Neuronal stem cell (in vitro differentiated cells): Measurements from ENCODE around the gene CCDC91.
"Not testable (repeated sequence)": the region's sequence is repeated elsewhere in the genome, so short reads cannot be mapped to it uniquely, and the experiment has no call there.

Experiments
- DNase-seq: peaks from one replicate; pipeline ENCODE4 v3.0.0-alpha.2; 2013; ENCODE audit warnings: low spot score
- H2AFZ ChIP-seq: one replicate; pipeline ENCODE4 v1.6.1; 2013; ENCODE audit warnings: mild to moderate bottlenecking, low read length, inconsistent platforms
- H2AK5ac ChIP-seq: 2 replicates; pipeline ENCODE4 v1.6.1; 2013; ENCODE audit warnings: low read depth, mild to moderate bottlenecking, inconsistent platforms, low read length, moderate library complexity, mixed read lengths
- H2BK120ac ChIP-seq: 2 replicates; pipeline ENCODE4 v1.6.1; 2013; ENCODE audit warnings: low read depth, mild to moderate bottlenecking, inconsistent platforms, low read length, moderate library complexity, mixed read lengths
- H2BK12ac ChIP-seq: one replicate; pipeline ENCODE4 v1.6.1; 2013; ENCODE audit warnings: low read length, inconsistent platforms
- H2BK15ac ChIP-seq: 2 replicates; pipeline ENCODE4 v1.6.1; 2013; ENCODE audit warnings: mild to moderate bottlenecking, low read length, inconsistent platforms, mixed read lengths
- H2BK5ac ChIP-seq: one replicate; pipeline ENCODE4 v1.6.1; 2013; ENCODE audit warnings: inconsistent platforms, mild to moderate bottlenecking, low read length, moderate library complexity
- H3K14ac ChIP-seq: one replicate; pipeline ENCODE4 v1.6.1; 2013; ENCODE audit warnings: low read length, inconsistent platforms
- H3K18ac ChIP-seq: 2 replicates; pipeline ENCODE4 v1.6.1; 2013; ENCODE audit warnings: low read length, inconsistent platforms
- H3K23ac ChIP-seq: 2 replicates; pipeline ENCODE4 v1.6.1; 2013; ENCODE audit warnings: low read depth, mild to moderate bottlenecking, mixed read lengths, low read length, inconsistent platforms; ENCODE audit not compliant: poor library complexity
- H3K27ac ChIP-seq: replicated peaks from 3 replicates; pipeline ENCODE4 v1.5.1; 2013; ENCODE audit warnings: low read length, inconsistent platforms
- H3K27me3 ChIP-seq, 3 experiments: 2 replicates each; pipeline ENCODE4 v1.6.1; 2013; ENCODE audit warnings: low read length in 3 of 3, mild to moderate bottlenecking in 2 of 3, inconsistent platforms in 1 of 3, low read depth in 1 of 3, mixed read lengths in 1 of 3, moderate library complexity in 1 of 3; ENCODE audit not compliant: control insufficient read depth in 3 of 3, insufficient read depth in 3 of 3
- H3K36me3 ChIP-seq, 2 donors: replicated peaks in 1 of 2; 2 replicates each; pipeline ENCODE4 v1.6.1; 2013; ENCODE audit warnings: low read length in 2 of 2; ENCODE audit not compliant: control insufficient read depth in 2 of 2, insufficient read depth in 2 of 2
- H3K4ac ChIP-seq: 2 replicates; pipeline ENCODE4 v1.6.1; 2013; ENCODE audit warnings: inconsistent platforms, mild to moderate bottlenecking, low read length, moderate library complexity
- H3K4me1 ChIP-seq, 2 donors: 1 replicate in 1 of 2; 2 replicates in 1 of 2; pipeline ENCODE4 v1.6.1; 2013; ENCODE audit warnings: low read length in 2 of 2, low read depth in 1 of 2; ENCODE audit not compliant: control insufficient read depth in 2 of 2, insufficient read depth in 1 of 2
- H3K4me2 ChIP-seq: one replicate; pipeline ENCODE4 v1.6.1; 2013; ENCODE audit warnings: mild to moderate bottlenecking, low read length, inconsistent platforms; ENCODE audit not compliant: insufficient read depth, poor library complexity, severe bottlenecking
- H3K4me3 ChIP-seq, 2 donors: 2 replicates each; pipeline ENCODE4 v1.5.1; 2013; ENCODE audit warnings: low read length in 2 of 2, mild to moderate bottlenecking in 2 of 2, inconsistent platforms in 1 of 2, moderate library complexity in 1 of 2
- H3K79me1 ChIP-seq: one replicate; pipeline ENCODE4 v1.6.1; 2013; ENCODE audit warnings: low read depth, mild to moderate bottlenecking, inconsistent platforms, low read length, moderate library complexity
- H3K9ac ChIP-seq: one replicate; pipeline ENCODE4 v1.6.1; 2013; ENCODE audit warnings: mild to moderate bottlenecking, low read depth, low read length, inconsistent platforms; ENCODE audit not compliant: poor library complexity
- H3K9me3 ChIP-seq, 2 donors: replicated peaks in 1 of 2; 2 replicates each; pipeline versions ENCODE3 to v1.6.1; 2013; ENCODE audit warnings: low read length in 2 of 2, mild to moderate bottlenecking in 2 of 2, inconsistent platforms in 1 of 2, low read depth in 1 of 2, mixed read lengths in 1 of 2, moderate library complexity in 1 of 2; ENCODE audit not compliant: control insufficient read depth in 2 of 2, insufficient read depth in 1 of 2
- H4K8ac ChIP-seq: one replicate; pipeline ENCODE4 v1.6.1; 2013; ENCODE audit warnings: low read depth, mild to moderate bottlenecking, inconsistent platforms, low read length, moderate library complexity
- H4K91ac ChIP-seq: one replicate; pipeline ENCODE4 v1.6.1; 2013; ENCODE audit warnings: low read length, low read depth, mild to moderate bottlenecking, inconsistent platforms; ENCODE audit not compliant: poor library complexity
- WGBS, 2 donors: extraction: QIAGEN DNeasy Blood & Tissue Kit; methylation state at CpG; one replicate each; pipeline ENCODE4 v1.1.7; 2013; ENCODE audit warnings: missing lambda C conversion rate in 2 of 2, mixed read lengths in 1 of 2; ENCODE audit not compliant: insufficient read length in 2 of 2, insufficient replicate concordance in 1 of 2; ENCODE audit errors: extremely low coverage in 2 of 2; 5-methylcytosine and 5-hydroxymethylcytosine counted together

Gene CCDC91

DNA sequence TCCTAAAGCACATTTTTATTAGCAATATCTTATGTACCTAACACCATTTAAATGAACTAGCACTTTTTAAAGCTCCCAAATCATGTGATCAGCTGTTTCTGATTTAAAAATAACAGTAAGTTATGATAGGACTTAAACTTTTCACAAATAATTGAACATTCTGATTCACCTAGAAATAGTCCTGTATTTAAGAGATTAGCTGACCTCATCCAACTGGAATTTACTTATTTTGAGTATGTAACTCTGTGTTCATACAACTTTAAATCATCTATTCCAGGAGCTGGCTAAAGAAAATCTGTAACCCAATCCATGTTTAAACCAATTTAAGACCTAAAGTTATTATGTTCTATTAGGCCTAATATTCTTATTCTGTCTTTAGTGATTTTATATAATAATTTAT, 184.3 kb downstream of the CCDC91 start:
- Histone ChIP-seq H2BK120ac (no peak overlapping the region), H3K14ac (no peak overlapping the region), H2BK5ac (no peak overlapping the region)

GRCh38 chr12:28378736-28379135, 188.5 kb downstream of the CCDC91 start:
- Histone ChIP-seq H3K9ac (no peak overlapping the region), H3K36me3 (no peaks in the 10 kb centered on the region), H3K23ac (no peak overlapping the region), H3K27ac (no peak overlapping the region), H2AFZ (no peak overlapping the region), H4K91ac (no peak overlapping the region), H3K4me3 (no peak overlapping the region), H2BK5ac (no peak overlapping the region), H3K9me3 (no peaks in the 10 kb centered on the region), H2BK120ac (no peak overlapping the region), H3K4me1 (no peaks in the 10 kb centered on the region), H3K14ac (no peak overlapping the region), H3K4me2 (no peak overlapping the region), H2BK12ac (no peak overlapping the region), H3K4ac (no peak overlapping the region), H2BK15ac (no peak overlapping the region), H2AK5ac (no peak overlapping the region), H3K18ac (no peak overlapping the region), H3K27me3 (no peaks in the 10 kb centered on the region), H3K79me1 (no peaks in the 10 kb centered on the region), H4K8ac (no peak overlapping the region)
- no peak for DNase-seq

More for the DNA sequence above, 184.3 kb downstream of the CCDC91 start:
- Histone ChIP-seq H3K27me3 (peaks cover 0 to 2% (median 0%) of the 10 kb centered on the region in 3 experiments), H2AK5ac (no peak overlapping the region), H2AFZ (no peak overlapping the region), H2BK15ac (no peak overlapping the region), H3K4ac (no peak overlapping the region), H3K9me3 (peaks cover 10 to 17% of the 10 kb centered on the region in 2 donors), H3K79me1 (peaks cover 2% of the 10 kb centered on the region), H3K9ac (no peak overlapping the region), H3K23ac (no peak overlapping the region), H3K27ac (no peak overlapping the region), H3K4me2 (no peak overlapping the region), H4K91ac (no peak overlapping the region), H3K4me3 (no peak overlapping the region), H2BK12ac (no peak overlapping the region), H3K36me3 (peaks cover 0 to 5% of the 10 kb centered on the region in 2 donors), H3K18ac (no peak overlapping the region), H4K8ac (no peak overlapping the region), H3K4me1 (no peaks in the 10 kb centered on the region)
- DNase-seq, result no peak

GRCh38 chr12:28379779-28380178, 189.5 kb downstream of the CCDC91 start:
- H2AFZ ChIP-seq, H3K4me3 ChIP-seq, H3K9ac ChIP-seq, H4K91ac ChIP-seq, H2AK5ac ChIP-seq, H3K14ac ChIP-seq, DNase-seq, H3K4ac ChIP-seq, H3K18ac ChIP-seq, H3K4me1 ChIP-seq, H3K4me2 ChIP-seq, H2BK120ac ChIP-seq, H2BK15ac ChIP-seq, H3K36me3 ChIP-seq, H3K27ac ChIP-seq, H3K79me1 ChIP-seq, H3K9me3 ChIP-seq, H2BK5ac ChIP-seq, H3K27me3 ChIP-seq, H3K23ac ChIP-seq, H2BK12ac ChIP-seq, H4K8ac ChIP-seq: not testable (repeated sequence)
- WGBS, 2 donors, result no CpG with 5 or more reads among the region's 3 CpGs

GRCh38 chr12:28383368-28383767, 193.1 kb downstream of the CCDC91 start:
- no peak overlapping the region for H3K23ac ChIP-seq
- no peaks in the 10 kb centered on the region for H3K79me1 ChIP-seq
- H2BK5ac ChIP-seq, result no peak overlapping the region
- no CpG with 5 or more reads among the region's 1 CpG for WGBS, 2 donors
- no peak overlapping the region for H3K9ac ChIP-seq
- no peak overlapping the region for H4K91ac ChIP-seq
- no peak overlapping the region for H3K14ac ChIP-seq
- H3K4me2 ChIP-seq, result no peak overlapping the region
- H3K27ac ChIP-seq, result no peak overlapping the region
- H2BK15ac ChIP-seq, result no peak overlapping the region
- H2AK5ac ChIP-seq, result no peak overlapping the region
- no peaks in the 10 kb centered on the region for H3K4me1 ChIP-seq
- DNase-seq, result no peak
- no peaks in the 10 kb centered on the region for H3K36me3 ChIP-seq
- H2AFZ ChIP-seq, result no peak overlapping the region
- no peaks in the 10 kb centered on the region for H3K27me3 ChIP-seq
- no peak overlapping the region for H3K4ac ChIP-seq
- H2BK12ac ChIP-seq, result no peak overlapping the region
- H3K9me3 ChIP-seq, result no peaks in the 10 kb centered on the region
- H2BK120ac ChIP-seq, result no peak overlapping the region
- H3K4me3 ChIP-seq, result no peak overlapping the region
- H3K18ac ChIP-seq, result no peak overlapping the region
- no peak overlapping the region for H4K8ac ChIP-seq
